ENCODE data around the gene AQP12B.

The AQP12B gene

GRCh38 chr2:240720686-240721595, 38.3 kb upstream of the AQP12B start:
- no peak for TF ChIP-seq ZNF350 (tag by site-specific recombination; IDR thresholded peaks at IDR 0.05)
- TF ChIP-seq ZSCAN18 (tag by site-specific recombination; IDR thresholded peaks at IDR 0.05), result no peak
- TF ChIP-seq KLF17 (tag by site-specific recombination; IDR thresholded peaks at IDR 0.05), result no peak
- no peak for TF ChIP-seq ZNF792 (tag by site-specific recombination; IDR thresholded peaks at IDR 0.05)
- no peak for TF ChIP-seq ZNF175 (tag by site-specific recombination; IDR thresholded peaks at IDR 0.05)
- TF ChIP-seq ZSCAN30 (tag by site-specific recombination; IDR thresholded peaks at IDR 0.05), result no peak
- ChIA-PET POLR2A (no interaction called here), CTCF (interaction anchor here (1.0 kb wide), 1 partner anchor 27 kb away, joined by 3 read pairs; no protein-coding TSS in a partner anchor)
- Histone ChIP-seq H3K4me1 (ENCODE audit: control insufficient read depth, insufficient read depth, low read length) (no peaks in the 10 kb centered on the region), H3K27ac (ENCODE audit: extremely low read depth, low read depth, low read length) (no peak overlapping the region), H3K36me3 (ENCODE audit: control insufficient read depth in 2 of 2, insufficient read depth in 1 of 2, low read length in 2 of 2) (peaks cover 0 to 21% of the 10 kb centered on the region in 2 experiments; a peak in 1 of 3 replicates), H3K9me3 (ENCODE audit: control insufficient read depth, insufficient read depth, low read depth, low read length) (no peaks in the 10 kb centered on the region), H3K4me3 (ENCODE audit: low read depth, low read length) (no peak overlapping the region)

- Histone ChIP-seq H3K4me1 (ENCODE audit: control insufficient read depth, insufficient read depth, low read length) (no peaks in the 10 kb centered on the region), H3K4me3 (ENCODE audit: low read depth, low read length) (no peak overlapping the region), H3K27ac (ENCODE audit: extremely low read depth, low read depth, low read length) (no peak overlapping the region), H3K9me3 (ENCODE audit: control insufficient read depth, insufficient read depth, low read depth, low read length) (no peaks in the 10 kb centered on the region), H3K36me3 (ENCODE audit: control insufficient read depth in 2 of 2, insufficient read depth in 1 of 2, low read length in 2 of 2) (peaks cover 0 to 14% of the 10 kb centered on the region in 2 experiments; a peak in 1 of 3 replicates)
- ChIA-PET POLR2A (no interaction called here), CTCF (interaction anchor here (0.5 to 1.0 kb wide), 2 partner anchors 28 to 204 kb away, joined by 3 to 6 read pairs; no protein-coding TSS in a partner anchor)
- TF ChIP-seq ZFHX2 (tag by site-specific recombination; conservative IDR thresholded peaks at IDR 0.05) (no peak), ZNF248 (tag by site-specific recombination; IDR thresholded peaks at IDR 0.05) (no peak), ZNF398 (tag by site-specific recombination; IDR thresholded peaks at IDR 0.05) (no peak), ZNF221 (tag by site-specific recombination; IDR thresholded peaks at IDR 0.05; ENCODE audit: borderline replicate concordance) (no peak), ZNF433 (tag by site-specific recombination; IDR thresholded peaks at IDR 0.05; ENCODE audit: low read depth) (no peak), ZNF140 (tag by site-specific recombination; IDR thresholded peaks at IDR 0.05) (no peak), ZNF658 (tag by site-specific recombination; IDR thresholded peaks at IDR 0.05) (no peak), OVOL3 (tag by site-specific recombination; IDR thresholded peaks at IDR 0.05) (no peak), ZNF747 (tag by site-specific recombination; IDR thresholded peaks at IDR 0.05) (no peak), HIC1 (tag by site-specific recombination; IDR thresholded peaks at IDR 0.05) (no peak), ZBTB44 (tag by site-specific recombination; IDR thresholded peaks at IDR 0.05) (no peak), ZNF513 (tag by site-specific recombination; IDR thresholded peaks at IDR 0.05) (no peak)
Measured at GRCh38 chr2:240719676-240720545, 37.2 kb upstream of the AQP12B start.

All from HEK293 (cell line).